ENCODE data around the gene LRFN5. TPM values are rescaled to one million over a fixed set of nuclear protein-coding genes. Genes with fewer than 3 reads are reported as not detected.
"Not testable (repeated sequence)": the region's sequence is repeated elsewhere in the genome, so short reads cannot be mapped to it uniquely, and the experiment has no call there.

The LRFN5 gene
- total and polyA plus RNA-seq, 7 donors, result 0.06 to 1.3 (median 0.27) TPM

DNA sequence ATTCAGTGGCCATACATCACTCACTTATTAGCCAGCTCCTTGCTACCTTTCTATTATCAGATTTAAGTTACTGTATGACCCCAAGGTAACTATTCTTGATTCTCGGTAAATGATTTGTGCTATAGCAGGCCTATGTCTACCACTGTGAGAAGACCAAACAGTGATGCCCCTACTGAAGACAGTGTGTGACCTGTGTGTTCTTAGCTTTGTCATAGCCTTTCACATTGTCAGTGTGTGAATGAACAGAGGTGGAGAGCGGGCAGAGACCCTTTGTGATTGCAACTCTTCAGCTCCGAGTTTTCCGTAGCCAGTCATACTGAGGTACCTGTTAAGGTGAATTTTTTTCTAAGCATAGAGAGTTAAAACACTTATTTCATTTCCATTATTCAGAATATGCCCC, 294.0 kb downstream of the LRFN5 start:
- intact Hi-C loops (cut with DNase I), result no loop called here
- DNase-seq (no peak), ATAC-seq (no peak)
- Histone ChIP-seq H3K9me3 (no peaks in the 10 kb centered on the region), H3K36me3 (ENCODE audit: insufficient read depth in 1 of 2, low read depth in 1 of 2) (no peaks in the 10 kb centered on the region), H3K4me1 (no peaks in the 10 kb centered on the region), H3K27me3 (ENCODE audit: insufficient read depth in 3 of 3, low read length in 2 of 3) (no peaks in the 10 kb centered on the region), H3K4me3 (no peak overlapping the region), H3K27ac (no peak overlapping the region)
- 84 to 95% (median 93%) methylated on average over 4 of the region's 4 CpGs for WGBS, 3 donors
- TF ChIP-seq, protein P1, sequence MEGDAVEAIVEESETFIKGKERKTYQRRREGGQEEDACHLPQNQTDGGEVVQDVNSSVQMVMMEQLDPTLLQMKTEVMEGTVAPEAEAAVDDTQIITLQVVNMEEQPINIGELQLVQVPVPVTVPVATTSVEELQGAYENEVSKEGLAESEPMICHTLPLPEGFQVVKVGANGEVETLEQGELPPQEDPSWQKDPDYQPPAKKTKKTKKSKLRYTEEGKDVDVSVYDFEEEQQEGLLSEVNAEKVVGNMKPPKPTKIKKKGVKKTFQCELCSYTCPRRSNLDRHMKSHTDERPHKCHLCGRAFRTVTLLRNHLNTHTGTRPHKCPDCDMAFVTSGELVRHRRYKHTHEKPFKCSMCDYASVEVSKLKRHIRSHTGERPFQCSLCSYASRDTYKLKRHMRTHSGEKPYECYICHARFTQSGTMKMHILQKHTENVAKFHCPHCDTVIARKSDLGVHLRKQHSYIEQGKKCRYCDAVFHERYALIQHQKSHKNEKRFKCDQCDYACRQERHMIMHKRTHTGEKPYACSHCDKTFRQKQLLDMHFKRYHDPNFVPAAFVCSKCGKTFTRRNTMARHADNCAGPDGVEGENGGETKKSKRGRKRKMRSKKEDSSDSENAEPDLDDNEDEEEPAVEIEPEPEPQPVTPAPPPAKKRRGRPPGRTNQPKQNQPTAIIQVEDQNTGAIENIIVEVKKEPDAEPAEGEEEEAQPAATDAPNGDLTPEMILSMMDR (IDR thresholded peaks at IDR 0.05), result no peak

DNA sequence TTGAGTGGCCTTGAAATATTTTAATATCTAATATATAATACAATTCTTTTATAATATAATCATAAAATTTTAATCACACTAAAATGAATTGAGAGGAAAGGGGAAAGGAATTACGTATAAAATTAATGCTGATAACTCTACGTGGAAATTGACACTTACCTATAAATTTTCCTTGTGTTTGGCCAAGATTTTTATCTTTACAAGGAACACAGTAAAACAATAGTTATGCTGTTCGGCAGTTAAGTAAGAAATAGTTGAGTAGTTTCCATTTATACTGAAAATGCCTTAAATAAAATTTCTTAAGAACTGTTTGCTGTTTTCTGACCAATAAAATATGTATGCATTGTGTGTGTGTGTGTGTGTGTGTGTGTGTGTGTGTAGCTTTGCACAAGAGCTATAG, 294.4 kb downstream of the LRFN5 start:
- Histone ChIP-seq H3K27ac (no peak overlapping the region), H3K4me3 (no peak overlapping the region), H3K9me3 (no peaks in the 10 kb centered on the region), H3K27me3 (ENCODE audit: insufficient read depth in 3 of 3, low read length in 2 of 3) (no peaks in the 10 kb centered on the region), H3K4me1 (no peaks in the 10 kb centered on the region), H3K36me3 (ENCODE audit: insufficient read depth in 1 of 2, low read depth in 1 of 2) (no peaks in the 10 kb centered on the region)
- DNase-seq (no peak), ATAC-seq (no peak)
- intact Hi-C loops (cut with DNase I), result no loop called here
- TF ChIP-seq, protein P1 (IDR thresholded peaks at IDR 0.05), result no peak
- 46 to 61% (median 46%) methylated on average over 3 of the region's 3 CpGs for WGBS, 3 donors

DNA sequence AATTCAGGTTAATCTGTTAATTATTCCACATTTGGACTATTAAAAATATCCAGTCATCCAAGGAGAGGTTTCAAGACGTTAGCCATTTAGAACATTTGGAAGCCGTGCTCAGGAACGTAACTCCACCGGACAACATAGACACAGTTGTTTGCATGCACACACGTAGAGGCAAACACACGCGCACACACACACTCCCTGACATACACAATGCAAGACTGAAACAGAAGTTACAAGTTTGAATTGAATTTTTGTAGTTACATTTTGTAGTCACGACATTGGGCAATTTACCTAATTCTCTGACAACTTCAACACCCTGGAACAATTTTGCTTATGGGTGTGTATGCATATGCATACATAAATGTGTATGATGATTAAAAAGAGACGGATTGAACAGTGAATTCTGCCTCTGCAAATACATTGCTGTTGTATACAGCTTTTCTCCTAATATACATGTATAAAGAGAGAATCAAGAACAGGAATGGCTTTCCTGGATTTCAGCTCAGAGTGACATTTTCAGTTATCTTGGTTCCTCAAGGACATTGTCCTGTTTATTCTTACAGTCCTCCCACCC, 298.8 kb downstream of the LRFN5 start:
- H3K4me1 ChIP-seq, result no peaks in the 10 kb centered on the region
- WGBS, 3 donors, result 92 to 96% (median 93%) methylated on average over 9 of the region's 9 CpGs
- H3K27ac ChIP-seq, result no peak overlapping the region
- DNase-seq, result no peak
- TF ChIP-seq, protein P1 (IDR thresholded peaks at IDR 0.05), result no peak
- H3K27me3 ChIP-seq (ENCODE audit: insufficient read depth in 3 of 3, low read length in 2 of 3), result no peaks in the 10 kb centered on the region
- no peaks in the 10 kb centered on the region for H3K9me3 ChIP-seq
- intact Hi-C loops (cut with DNase I), result no loop called here
- H3K36me3 ChIP-seq (ENCODE audit: insufficient read depth in 1 of 2, low read depth in 1 of 2), result no peaks in the 10 kb centered on the region
- ATAC-seq, result no peak
- no peak overlapping the region for H3K4me3 ChIP-seq

DNA sequence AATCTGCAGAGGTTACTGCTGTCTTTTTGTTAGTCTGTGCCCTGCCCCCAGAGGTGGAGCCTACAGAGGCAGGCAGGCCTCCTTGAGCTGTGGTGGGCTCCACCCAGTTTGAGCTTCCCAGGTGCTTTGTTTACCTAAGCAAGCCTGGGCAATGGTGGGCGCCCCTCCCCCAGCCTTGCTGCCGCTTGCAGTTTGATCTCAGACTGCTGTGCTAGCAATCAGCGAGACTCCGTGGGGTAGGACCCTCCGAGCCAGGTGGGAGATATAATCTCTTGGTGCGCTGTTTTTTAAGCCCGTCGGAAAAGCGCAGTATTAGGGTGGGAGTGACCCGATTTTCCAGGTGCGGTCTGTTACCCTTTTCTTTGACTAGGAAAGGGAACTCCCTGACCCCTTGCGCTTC, 304.5 kb downstream of the LRFN5 start:
- H3K27ac ChIP-seq; H3K4me3 ChIP-seq; H3K4me1 ChIP-seq; DNase-seq; H3K9me3 ChIP-seq; H3K27me3 ChIP-seq (ENCODE audit: insufficient read depth in 3 of 3, low read length in 2 of 3); ATAC-seq; H3K36me3 ChIP-seq (ENCODE audit: insufficient read depth in 1 of 2, low read depth in 1 of 2); intact Hi-C loops (cut with DNase I): not testable (repeated sequence)
- WGBS, 3 donors, result 81 to 91% (median 85%) methylated on average over 9 to 12 of the region's 12 CpGs

DNA sequence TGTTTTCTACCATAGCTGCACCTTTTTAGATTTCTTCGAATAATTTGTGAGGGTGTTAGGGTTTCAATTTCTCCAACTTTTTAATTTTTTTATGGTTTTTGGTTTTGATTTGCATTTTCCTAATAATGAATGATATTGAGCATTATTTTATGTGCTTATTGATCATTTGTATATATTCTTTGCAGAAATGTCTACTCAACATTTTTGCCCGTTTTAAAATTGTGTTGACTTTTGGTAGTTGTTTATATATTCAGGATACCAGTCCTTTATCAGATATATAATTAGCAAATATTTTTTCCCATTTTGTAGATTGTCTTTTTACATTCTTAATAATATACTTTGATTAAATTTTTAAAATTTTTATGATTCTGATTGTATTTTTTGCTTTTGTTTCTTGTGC, 306.7 kb downstream of the LRFN5 start:
- H3K27ac ChIP-seq, result no peak overlapping the region
- no peaks in the 10 kb centered on the region for H3K27me3 ChIP-seq (ENCODE audit: insufficient read depth in 3 of 3, low read length in 2 of 3)
- no peak overlapping the region for H3K4me3 ChIP-seq
- 93 to 98% (median 95%) methylated on average over 2 of the region's 2 CpGs for WGBS, 3 donors
- H3K4me1 ChIP-seq, result no peaks in the 10 kb centered on the region
- ATAC-seq (no peak), DNase-seq (no peak)
- no peaks in the 10 kb centered on the region for H3K36me3 ChIP-seq (ENCODE audit: insufficient read depth in 1 of 2, low read depth in 1 of 2)
- H3K9me3 ChIP-seq, result no peaks in the 10 kb centered on the region
- TF ChIP-seq, protein P1 (IDR thresholded peaks at IDR 0.05), result no peak
- intact Hi-C loops (cut with DNase I), result no loop called here
